Neuronal stem cell (in vitro differentiated cells): ENCODE results near the gene ANKRD37.

ENCODE experiments used
- DNase-seq: peaks from one replicate; pipeline ENCODE4 v3.0.0-alpha.2; 2013; ENCODE audit warnings: low spot score
- H2AFZ ChIP-seq: one replicate; pipeline ENCODE4 v1.6.1; 2013; ENCODE audit warnings: mild to moderate bottlenecking, low read length, inconsistent platforms
- H2AK5ac ChIP-seq: 2 replicates; pipeline ENCODE4 v1.6.1; 2013; ENCODE audit warnings: low read depth, mild to moderate bottlenecking, inconsistent platforms, low read length, moderate library complexity, mixed read lengths
- H2BK120ac ChIP-seq: 2 replicates; pipeline ENCODE4 v1.6.1; 2013; ENCODE audit warnings: low read depth, mild to moderate bottlenecking, inconsistent platforms, low read length, moderate library complexity, mixed read lengths
- H2BK12ac ChIP-seq: one replicate; pipeline ENCODE4 v1.6.1; 2013; ENCODE audit warnings: low read length, inconsistent platforms
- H2BK15ac ChIP-seq: 2 replicates; pipeline ENCODE4 v1.6.1; 2013; ENCODE audit warnings: mild to moderate bottlenecking, low read length, inconsistent platforms, mixed read lengths
- H2BK5ac ChIP-seq: one replicate; pipeline ENCODE4 v1.6.1; 2013; ENCODE audit warnings: inconsistent platforms, mild to moderate bottlenecking, low read length, moderate library complexity
- H3K14ac ChIP-seq: one replicate; pipeline ENCODE4 v1.6.1; 2013; ENCODE audit warnings: low read length, inconsistent platforms
- H3K18ac ChIP-seq: 2 replicates; pipeline ENCODE4 v1.6.1; 2013; ENCODE audit warnings: low read length, inconsistent platforms
- H3K23ac ChIP-seq: 2 replicates; pipeline ENCODE4 v1.6.1; 2013; ENCODE audit warnings: low read depth, mild to moderate bottlenecking, mixed read lengths, low read length, inconsistent platforms; ENCODE audit not compliant: poor library complexity
- H3K27ac ChIP-seq: replicated peaks from 3 replicates; pipeline ENCODE4 v1.5.1; 2013; ENCODE audit warnings: low read length, inconsistent platforms
- H3K27me3 ChIP-seq, 3 experiments: 2 replicates each; pipeline ENCODE4 v1.6.1; 2013; ENCODE audit warnings: low read length in 3 of 3, mild to moderate bottlenecking in 2 of 3, inconsistent platforms in 1 of 3, low read depth in 1 of 3, mixed read lengths in 1 of 3, moderate library complexity in 1 of 3; ENCODE audit not compliant: control insufficient read depth in 3 of 3, insufficient read depth in 3 of 3
- H3K36me3 ChIP-seq, 2 donors: replicated peaks in 1 of 2; 2 replicates each; pipeline ENCODE4 v1.6.1; 2013; ENCODE audit warnings: low read length in 2 of 2; ENCODE audit not compliant: control insufficient read depth in 2 of 2, insufficient read depth in 2 of 2
- H3K4ac ChIP-seq: 2 replicates; pipeline ENCODE4 v1.6.1; 2013; ENCODE audit warnings: inconsistent platforms, mild to moderate bottlenecking, low read length, moderate library complexity
- H3K4me1 ChIP-seq, 2 donors: 1 replicate in 1 of 2; 2 replicates in 1 of 2; pipeline ENCODE4 v1.6.1; 2013; ENCODE audit warnings: low read length in 2 of 2, low read depth in 1 of 2; ENCODE audit not compliant: control insufficient read depth in 2 of 2, insufficient read depth in 1 of 2
- H3K4me2 ChIP-seq: one replicate; pipeline ENCODE4 v1.6.1; 2013; ENCODE audit warnings: mild to moderate bottlenecking, low read length, inconsistent platforms; ENCODE audit not compliant: insufficient read depth, poor library complexity, severe bottlenecking
- H3K4me3 ChIP-seq, 2 donors: 2 replicates each; pipeline ENCODE4 v1.5.1; 2013; ENCODE audit warnings: low read length in 2 of 2, mild to moderate bottlenecking in 2 of 2, inconsistent platforms in 1 of 2, moderate library complexity in 1 of 2
- H3K79me1 ChIP-seq: one replicate; pipeline ENCODE4 v1.6.1; 2013; ENCODE audit warnings: low read depth, mild to moderate bottlenecking, inconsistent platforms, low read length, moderate library complexity
- H3K9ac ChIP-seq: one replicate; pipeline ENCODE4 v1.6.1; 2013; ENCODE audit warnings: mild to moderate bottlenecking, low read depth, low read length, inconsistent platforms; ENCODE audit not compliant: poor library complexity
- H3K9me3 ChIP-seq, 2 donors: replicated peaks in 1 of 2; 2 replicates each; pipeline versions ENCODE3 to v1.6.1; 2013; ENCODE audit warnings: low read length in 2 of 2, mild to moderate bottlenecking in 2 of 2, inconsistent platforms in 1 of 2, low read depth in 1 of 2, mixed read lengths in 1 of 2, moderate library complexity in 1 of 2; ENCODE audit not compliant: control insufficient read depth in 2 of 2, insufficient read depth in 1 of 2
- H4K8ac ChIP-seq: one replicate; pipeline ENCODE4 v1.6.1; 2013; ENCODE audit warnings: low read depth, mild to moderate bottlenecking, inconsistent platforms, low read length, moderate library complexity
- H4K91ac ChIP-seq: one replicate; pipeline ENCODE4 v1.6.1; 2013; ENCODE audit warnings: low read length, low read depth, mild to moderate bottlenecking, inconsistent platforms; ENCODE audit not compliant: poor library complexity
- WGBS, 2 donors: extraction: QIAGEN DNeasy Blood & Tissue Kit; methylation state at CpG; one replicate each; pipeline ENCODE4 v1.1.7; 2013; ENCODE audit warnings: missing lambda C conversion rate in 2 of 2, mixed read lengths in 1 of 2; ENCODE audit not compliant: insufficient read length in 2 of 2, insufficient replicate concordance in 1 of 2; ENCODE audit errors: extremely low coverage in 2 of 2; 5-methylcytosine and 5-hydroxymethylcytosine counted together

The ANKRD37 gene

DNA sequence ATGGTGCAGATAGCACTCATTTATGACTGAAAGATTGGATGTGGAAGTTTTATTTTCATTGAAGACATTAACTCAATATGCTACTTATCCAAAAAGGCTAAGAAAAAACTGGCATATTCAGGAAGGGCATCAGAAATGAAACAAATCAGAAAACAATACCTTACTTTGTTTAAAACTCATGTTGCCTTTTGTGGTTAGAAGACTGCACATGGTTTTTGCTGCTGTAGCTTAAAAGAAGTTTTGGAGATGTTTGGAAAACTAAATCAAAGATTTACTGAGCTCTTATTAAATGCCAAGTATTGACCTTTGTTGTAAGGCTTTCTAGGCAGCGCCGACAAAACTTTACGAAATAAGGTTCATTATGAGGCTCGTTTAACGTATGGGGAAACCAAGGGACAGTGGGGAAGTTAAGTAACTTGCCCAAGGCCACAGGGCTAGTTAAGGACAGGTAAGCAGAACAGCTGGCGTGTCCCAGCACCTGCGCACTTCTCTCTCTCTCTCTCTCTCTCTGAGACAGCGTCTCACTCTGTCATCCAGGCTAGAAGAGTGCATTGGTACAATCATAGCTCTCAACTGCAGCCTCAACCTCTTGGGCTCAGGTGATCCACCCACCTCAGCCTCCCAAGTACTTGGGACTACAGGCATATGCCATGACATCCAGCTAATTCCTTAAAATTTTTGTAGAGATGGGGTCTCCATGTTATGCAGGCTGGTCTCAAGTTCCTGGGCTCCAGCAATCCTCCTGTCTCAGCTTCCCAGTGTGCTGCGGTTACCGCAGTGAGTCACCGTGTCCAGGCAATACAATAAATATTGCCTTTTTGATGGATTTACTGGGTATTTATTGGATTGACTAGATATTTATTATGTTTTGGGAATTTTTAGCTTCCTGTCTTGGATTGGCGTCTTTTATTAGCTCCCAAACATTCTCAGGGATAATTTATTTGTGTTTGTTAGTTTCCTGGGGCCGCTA lies 17.0 kb upstream of the ANKRD37 start:
- Histone ChIP-seq H3K4ac (no peak overlapping the region), H3K27me3 (peaks cover 0 to 2% (median 0%) of the 10 kb centered on the region in 3 experiments), H3K14ac (no peak overlapping the region), H3K18ac (no peak overlapping the region), H4K8ac (no peak overlapping the region), H2BK5ac (no peak overlapping the region), H3K4me2 (no peak overlapping the region), H3K23ac (no peak overlapping the region), H2BK15ac (no peak overlapping the region), H2BK12ac (no peak overlapping the region), H3K4me3 (no peak overlapping the region), H3K27ac (no peak overlapping the region), H2AK5ac (no peak overlapping the region), H3K79me1 (no peaks in the 10 kb centered on the region), H3K9me3 (peaks cover 10% of the 10 kb centered on the region in 2 donors), H3K9ac (no peak overlapping the region), H2AFZ (no peak overlapping the region), H4K91ac (no peak overlapping the region), H3K4me1 (no peaks in the 10 kb centered on the region), H2BK120ac (no peak overlapping the region), H3K36me3 (peaks cover 0 to 8% of the 10 kb centered on the region in 2 donors)
- DNase-seq: no peak
- WGBS, 2 donors: no CpG with 5 or more reads among the region's 13 CpGs

DNA sequence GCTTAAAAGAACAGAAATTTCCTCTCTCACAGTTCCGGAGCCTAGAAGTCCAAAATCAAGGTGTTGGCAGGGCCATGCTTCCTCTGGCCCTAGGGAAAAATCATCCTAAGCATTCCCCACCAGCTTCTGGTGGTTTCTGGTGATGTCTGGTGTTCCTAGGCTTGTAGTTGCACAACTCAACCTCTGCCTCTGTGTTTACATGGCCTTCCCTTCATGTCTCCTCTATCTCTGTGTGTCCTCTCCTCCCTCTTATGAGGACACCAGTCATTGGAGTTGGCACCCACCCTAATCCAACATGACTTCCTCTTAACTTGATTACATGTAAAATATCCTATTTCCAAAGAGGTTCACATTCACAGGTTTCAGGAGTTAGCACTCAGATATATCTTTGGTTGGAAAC lies 16.3 kb upstream of the ANKRD37 start:
- H3K4me2 ChIP-seq: no peak overlapping the region
- H3K27me3 ChIP-seq: peaks cover 0 to 2% (median 0%) of the 10 kb centered on the region in 3 experiments
- peaks cover 10% of the 10 kb centered on the region in 2 donors for H3K9me3 ChIP-seq
- no peak for DNase-seq
- peaks cover 0 to 8% of the 10 kb centered on the region in 2 donors for H3K36me3 ChIP-seq
- no peak overlapping the region for H4K91ac ChIP-seq
- H3K9ac ChIP-seq: no peak overlapping the region
- no peak overlapping the region for H3K27ac ChIP-seq
- no peak overlapping the region for H2BK12ac ChIP-seq
- H3K18ac ChIP-seq: no peak overlapping the region
- no peak overlapping the region for H2AFZ ChIP-seq
- H2BK5ac ChIP-seq: no peak overlapping the region
- no peak overlapping the region for H3K4me3 ChIP-seq
- no peaks in the 10 kb centered on the region for H3K79me1 ChIP-seq
- no peak overlapping the region for H3K14ac ChIP-seq
- no peak overlapping the region for H3K4ac ChIP-seq
- no peaks in the 10 kb centered on the region for H3K4me1 ChIP-seq
- no peak overlapping the region for H4K8ac ChIP-seq
- H3K23ac ChIP-seq: no peak overlapping the region
- H2BK120ac ChIP-seq: no peak overlapping the region
- H2BK15ac ChIP-seq: no peak overlapping the region
- WGBS, 2 donors: no CpG with 5 or more reads among the region's 1 CpG
- H2AK5ac ChIP-seq: no peak overlapping the region

DNA sequence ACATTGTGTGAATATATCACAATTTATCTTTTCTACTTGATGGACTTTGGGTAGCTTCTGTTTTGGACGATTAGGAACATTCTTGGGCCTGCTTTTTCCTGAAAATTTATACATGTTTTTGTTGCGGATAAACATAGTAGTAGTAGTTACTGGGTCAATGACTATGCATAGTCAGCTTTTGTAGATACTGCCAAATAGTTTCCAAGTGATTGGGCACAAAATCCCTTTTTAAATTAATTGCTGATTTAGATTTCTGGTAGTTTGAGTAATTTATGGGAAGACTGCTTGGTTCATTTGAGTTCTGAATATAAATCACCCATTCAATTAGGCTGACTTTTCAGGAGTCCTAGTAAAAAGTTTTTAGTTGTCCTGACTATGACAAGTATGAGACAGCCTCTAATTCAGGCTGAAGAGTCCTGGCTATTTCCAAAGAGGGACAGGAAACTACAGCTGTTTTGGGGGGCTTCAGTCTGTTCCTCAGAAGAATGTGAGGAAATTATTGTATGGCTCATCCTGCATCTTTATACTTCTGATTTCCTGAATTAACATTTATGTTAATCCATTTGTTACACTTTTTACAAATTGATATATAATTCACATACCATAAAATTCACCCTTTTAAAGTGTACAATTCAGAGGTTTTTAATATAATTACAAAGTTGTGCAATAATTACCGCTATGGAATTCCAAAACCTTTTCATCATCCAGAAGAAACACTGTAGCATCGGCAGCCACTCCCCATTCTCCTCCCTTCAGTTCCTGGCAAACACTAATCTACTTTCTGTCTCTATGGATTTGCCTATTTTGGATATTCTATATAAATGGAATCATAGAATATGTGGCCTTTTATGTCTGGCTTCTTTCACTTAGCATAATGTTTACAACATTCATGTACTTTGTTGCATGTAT lies 15.1 kb upstream of the ANKRD37 start:
- Histone ChIP-seq H3K4me1 (no peaks in the 10 kb centered on the region), H3K18ac (no peak overlapping the region), H3K4me2 (no peak overlapping the region), H4K91ac (no peak overlapping the region), H2BK15ac (no peak overlapping the region), H3K36me3 (peaks cover 0 to 5% of the 10 kb centered on the region in 2 donors), H3K27ac (no peak overlapping the region), H2AK5ac (no peak overlapping the region), H2BK5ac (no peak overlapping the region), H4K8ac (no peak overlapping the region), H3K27me3 (peaks cover 0 to 2% (median 0%) of the 10 kb centered on the region in 3 experiments), H2AFZ (no peak overlapping the region), H3K9me3 (peaks cover 10% of the 10 kb centered on the region in 2 donors), H3K23ac (no peak overlapping the region), H3K4me3 (no peak overlapping the region), H2BK120ac (no peak overlapping the region), H3K79me1 (no peaks in the 10 kb centered on the region), H2BK12ac (no peak overlapping the region), H3K9ac (no peak overlapping the region), H3K14ac (no peak overlapping the region), H3K4ac (no peak overlapping the region)
- no CpG with 5 or more reads among the region's 4 CpGs for WGBS, 2 donors
- no peak for DNase-seq

DNA sequence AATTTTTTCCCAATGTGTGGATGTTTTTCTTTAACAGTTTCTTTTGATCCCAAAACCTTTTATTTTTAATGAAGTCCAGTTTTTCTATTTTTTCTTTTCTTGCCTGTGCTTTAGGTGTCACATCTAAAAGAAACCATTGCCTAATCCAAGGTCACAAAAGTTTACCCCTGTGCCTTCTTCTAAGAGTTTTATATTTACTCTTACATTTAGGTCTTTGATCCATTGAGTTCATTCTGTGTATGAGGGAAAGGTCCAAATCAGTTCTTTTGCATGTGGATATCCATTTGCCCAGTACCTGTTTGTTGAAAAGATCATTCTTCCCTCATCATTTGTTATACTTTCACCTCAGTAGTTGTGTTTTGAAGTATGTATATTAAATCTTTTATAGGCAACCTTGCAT lies 13.9 kb upstream of the ANKRD37 start:
- no peak overlapping the region for H2BK15ac ChIP-seq
- H3K4me2 ChIP-seq: no peak overlapping the region
- peaks cover 0 to 2% (median 0%) of the 10 kb centered on the region in 3 experiments for H3K27me3 ChIP-seq
- no peak overlapping the region for H3K4me3 ChIP-seq
- no peaks in the 10 kb centered on the region for H3K79me1 ChIP-seq
- H3K9ac ChIP-seq: no peak overlapping the region
- no peak overlapping the region for H3K23ac ChIP-seq
- H4K8ac ChIP-seq: no peak overlapping the region
- no peak overlapping the region for H3K14ac ChIP-seq
- no peak overlapping the region for H2AK5ac ChIP-seq
- no peak overlapping the region for H2BK12ac ChIP-seq
- H3K4ac ChIP-seq: no peak overlapping the region
- H3K27ac ChIP-seq: no peak overlapping the region
- H3K18ac ChIP-seq: no peak overlapping the region
- no peak for DNase-seq
- H3K9me3 ChIP-seq: peaks cover 10% of the 10 kb centered on the region in 2 donors
- H4K91ac ChIP-seq: no peak overlapping the region
- H3K36me3 ChIP-seq: peaks cover 0 to 5% of the 10 kb centered on the region in 2 donors
- no peak overlapping the region for H2BK5ac ChIP-seq
- no peaks in the 10 kb centered on the region for H3K4me1 ChIP-seq
- H2AFZ ChIP-seq: no peak overlapping the region
- no peak overlapping the region for H2BK120ac ChIP-seq
